Spleen (tissue), 13 donors: Measurements from ENCODE around the gene MRPL44. TPM values are rescaled to one million over a fixed set of nuclear protein-coding genes. Genes with fewer than 3 reads are reported as not detected.

Experiments
- DNase-seq: peaks from one replicate; pipeline ENCODE4 v3.0.0-alpha.2; 2020
- H3K27ac ChIP-seq, 8 donors: fragments of 200-600 bp; sonication (generic) in 7 of 8; 1 replicate in 4 of 8; 2 replicates in 4 of 8; pipeline versions ENCODE4 v1.5.0 to v1.8.0; 2016 to 2021; ENCODE audit warnings: inconsistent platforms in 4 of 8, mild to moderate bottlenecking in 4 of 8, moderate library complexity in 1 of 8
- H3K27me3 ChIP-seq, 7 donors: fragments of 200-600 bp; sonication (generic) in 6 of 7; replicated peaks in 1 of 7; 1 replicate in 4 of 7; 2 replicates in 3 of 7; pipeline versions ENCODE4 v1.5.0 to v1.8.0; 2016 to 2021; ENCODE audit warnings: inconsistent platforms in 3 of 7, mild to moderate bottlenecking in 1 of 7
- H3K36me3 ChIP-seq, 6 donors: fragments of 200-600 bp; sonication (generic) in 5 of 6; 1 replicate in 4 of 6; 2 replicates in 2 of 6; pipeline versions ENCODE4 v1.5.0 to v1.8.0; 2016 to 2021; ENCODE audit warnings: inconsistent platforms in 2 of 6
- H3K4me1 ChIP-seq, 6 donors: fragments of 200-600 bp; sonication (generic) in 5 of 6; 1 replicate in 3 of 6; 2 replicates in 3 of 6; pipeline versions ENCODE4 v1.5.0 to v1.8.0; 2016 to 2021; ENCODE audit warnings: inconsistent platforms in 3 of 6
- H3K4me3 ChIP-seq, 8 donors: fragments of 200-600 bp; sonication (generic) in 7 of 8; 1 replicate in 4 of 8; 2 replicates in 4 of 8; pipeline versions ENCODE4 v1.5.0 to v1.8.0; 2016 to 2021; ENCODE audit warnings: inconsistent platforms in 4 of 8, mild to moderate bottlenecking in 4 of 8, moderate library complexity in 2 of 8
- H3K9me3 ChIP-seq, 8 donors: fragments of 200-600 bp; sonication (generic) in 7 of 8; 1 replicate in 4 of 8; 2 replicates in 4 of 8; pipeline versions ENCODE4 v1.5.0 to v1.8.0; 2016 to 2021; ENCODE audit warnings: inconsistent platforms in 4 of 8
- CTCF ChIP-seq, 11 experiments: fragments of 200-600 bp in 7 of 11; fragments of 450-650 bp in 4 of 11; sonication (generic) in 4 of 11; IDR thresholded peaks in 8 of 11; conservative IDR thresholded peaks in 3 of 11; 1 replicate in 7 of 11; 2 replicates in 4 of 11; pipeline versions ENCODE4 v1.4.0 to v1.8.0; 2016 to 2021; ENCODE audit warnings: antibody characterized with exemption in 11 of 11, inconsistent platforms in 4 of 11, mild to moderate bottlenecking in 1 of 11
- POLR2A ChIP-seq, 3 donors: fragments of 450-650 bp; IDR thresholded peaks; one replicate each; pipeline ENCODE4 v1.5.1; 2017; ENCODE audit warnings: antibody characterized with exemption in 3 of 3, mild to moderate bottlenecking in 1 of 3
- POLR2AphosphoS5 ChIP-seq, 3 donors: sonication (generic); formaldehyde crosslinking; IDR thresholded peaks; one replicate each; pipeline ENCODE4 v1.5.1; 2017; ENCODE audit warnings: antibody characterized with exemption in 3 of 3
- WGBS, 5 donors: extraction: QIAGEN DNeasy Blood & Tissue Kit in 3 of 5; methylation state at CpG; one replicate each; pipeline versions ENCODE4 v1.1.5 to v1.1.7; 2013 to 2018; 5-methylcytosine and 5-hydroxymethylcytosine counted together
- intact Hi-C: fragments of 100-400 bp; cut with DNase I; formaldehyde crosslinking; loops from one replicate; pipeline ENCODE4 v1.15.0; 2023; ENCODE audit warnings: low total_unique reads
- long read RNA-seq, 2 donors: transcript quantifications; one replicate each; lab custom pipeline, GENCODE V29; 2026
- polyA plus RNA-seq, 3 donors: library from polyadenylated mRNA; stranded (reverse); fragments of 200-250 nt; gene quantifications; one replicate each; pipeline ENCODE4 v1.2.1, GENCODE V29; 2013
- total RNA-seq, 7 donors: library from RNA; depleted of rRNA in 3 of 7; stranded (reverse); fragments of >200 nt in 3 of 7; fragmentation: NEBNext Ultra II Directional in 4 of 7; extraction: Animal tissue kit (Norgen Biotek cat#: 25700) in 4 of 7; gene quantifications; one replicate each; pipeline versions ENCODE4 v1.1.0 to v1.2.1, GENCODE V29; 2016 to 2021
- donor health status: healthy with polysubstance abuse.
- donor health status: DM: no; HTN: no; CAD: no; lungs with moderate emphysema.
- donor health status: DM: no; HTN: no; CAD: no.
- donor health status: Bipolar disorder and iron deficiency.
- donor health status: healthy.
- donor health status: DM: no; HTN: no; CAD: no.
- donor health status: DM: yes; HTN: yes; CAD: no.

The MRPL44 gene
- total RNA-seq (10 to 100 TPM; 21.9 to 36.3 (median 25.7) TPM), polyA plus RNA-seq (10 to 100 TPM; 19.4 to 34.6 (median 26.4) TPM)
- long read RNA-seq, donor 1, transcript MRPL44-201 (4 exons, 1,748 nt), result major isoform, 12 of 12 reads
- long read RNA-seq, donor 1, partial matches to known transcripts, result 0 of 12 reads
- long read RNA-seq, donor 1, other reads (novel, unspliced or antisense), result 0 of 12 reads
- long read RNA-seq, donor 2, transcript MRPL44-201 (4 exons, 1,748 nt), result major isoform, 12 of 12 reads
- long read RNA-seq, donor 2, partial matches to known transcripts, result 0 of 12 reads
- long read RNA-seq, donor 2, other reads (novel, unspliced or antisense), result 0 of 12 reads

DNA sequence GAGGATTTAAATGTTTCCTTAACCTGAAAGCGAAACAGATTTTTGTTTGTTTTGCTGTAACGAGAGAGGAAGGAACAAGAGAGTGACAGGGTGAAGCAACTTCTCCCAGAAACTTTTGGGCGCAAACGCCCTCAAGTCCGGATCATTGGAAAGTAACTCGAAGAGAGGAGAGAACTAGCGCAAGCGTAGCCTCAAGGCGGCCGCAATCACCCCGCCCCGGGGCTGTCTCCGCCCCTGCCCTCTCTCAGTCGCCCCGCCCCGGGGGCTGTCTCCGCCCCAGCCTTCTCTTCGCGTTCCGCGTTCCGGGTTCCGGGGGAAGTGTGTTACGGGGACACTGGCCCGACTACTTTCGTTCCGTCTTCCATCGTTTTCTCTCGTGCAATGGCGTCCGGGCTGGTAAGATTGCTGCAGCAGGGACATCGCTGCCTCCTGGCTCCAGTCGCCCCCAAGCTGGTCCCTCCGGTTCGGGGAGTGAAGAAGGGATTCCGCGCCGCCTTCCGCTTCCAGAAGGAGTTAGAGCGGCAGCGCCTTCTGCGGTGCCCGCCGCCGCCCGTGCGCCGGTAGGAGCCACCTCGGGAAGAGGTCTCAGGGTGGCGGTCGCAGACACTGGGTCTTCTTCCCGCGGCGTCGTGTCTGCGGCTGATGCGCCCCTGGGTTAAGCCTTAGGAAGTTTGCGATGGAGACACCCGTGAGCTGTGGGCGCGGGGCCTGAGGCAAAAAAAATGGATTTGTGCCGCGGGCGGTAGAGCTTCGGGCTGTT lies at the start of gene MRPL44:
Gene MRPL44 (plus strand): TSS at position 372 of the 760 bp plus-strand sequence. CDS start 10 bp downstream, at position 382.
- H3K4me3 ChIP-seq, result peak within 1 kb of the TSS; percentile 68 to 95 (median 87)
- no peaks in the 10 kb centered on the region for H3K27me3 ChIP-seq
- peak within 1 kb of the TSS; percentile 81 to 93 (median 90) for H3K27ac ChIP-seq
- peaks cover 0 to 29% (median 5%) of the 10 kb centered on the region in 6 donors for H3K36me3 ChIP-seq
- H3K4me1 ChIP-seq, result peaks cover 39 to 75% (median 58%) of the 10 kb centered on the region in 6 donors
- TF ChIP-seq POLR2AphosphoS5 (IDR thresholded peaks at IDR 0.05) (peak; percentile 92 to 95 (median 92)), POLR2A (IDR thresholded peaks at IDR 0.05) (peak in 2 of 3 donors; percentile 53 to 97), CTCF (IDR thresholded peaks at IDR 0.05 in 8 of 11, conservative IDR thresholded peaks at IDR 0.05 in 3 of 11) (peak in 6 of 11 experiments; percentile 17 to 42 (median 28))
- intact Hi-C loops, result no loop called here
- no peaks in the 10 kb centered on the region for H3K9me3 ChIP-seq
- WGBS, 5 donors, result 1% methylated on average over 42 to 65 of the region's 65 CpGs
- DNase-seq, result peak; percentile 100

- intact Hi-C loops, result no loop called here
- no peaks in the 10 kb centered on the region for H3K9me3 ChIP-seq
- H3K27ac ChIP-seq, result no peak overlapping the region
- no peak for DNase-seq
- no peak overlapping the region for H3K4me3 ChIP-seq
- H3K4me1 ChIP-seq, result peaks cover 0 to 29% (median 14%) of the 10 kb centered on the region in 6 donors
- 74 to 88% (median 80%) methylated on average over 8 of the region's 8 CpGs for WGBS, 5 donors
- H3K27me3 ChIP-seq, result no peaks in the 10 kb centered on the region
- peaks cover 0 to 70% (median 14%) of the 10 kb centered on the region in 6 donors for H3K36me3 ChIP-seq
- TF ChIP-seq CTCF (IDR thresholded peaks at IDR 0.05 in 8 of 11, conservative IDR thresholded peaks at IDR 0.05 in 3 of 11) (no peak), POLR2AphosphoS5 (IDR thresholded peaks at IDR 0.05) (no peak), POLR2A (IDR thresholded peaks at IDR 0.05) (no peak)
Observed at GRCh38 chr2:223908304-223908998, 48.8 kb upstream of the MRPL44 start.

DNA sequence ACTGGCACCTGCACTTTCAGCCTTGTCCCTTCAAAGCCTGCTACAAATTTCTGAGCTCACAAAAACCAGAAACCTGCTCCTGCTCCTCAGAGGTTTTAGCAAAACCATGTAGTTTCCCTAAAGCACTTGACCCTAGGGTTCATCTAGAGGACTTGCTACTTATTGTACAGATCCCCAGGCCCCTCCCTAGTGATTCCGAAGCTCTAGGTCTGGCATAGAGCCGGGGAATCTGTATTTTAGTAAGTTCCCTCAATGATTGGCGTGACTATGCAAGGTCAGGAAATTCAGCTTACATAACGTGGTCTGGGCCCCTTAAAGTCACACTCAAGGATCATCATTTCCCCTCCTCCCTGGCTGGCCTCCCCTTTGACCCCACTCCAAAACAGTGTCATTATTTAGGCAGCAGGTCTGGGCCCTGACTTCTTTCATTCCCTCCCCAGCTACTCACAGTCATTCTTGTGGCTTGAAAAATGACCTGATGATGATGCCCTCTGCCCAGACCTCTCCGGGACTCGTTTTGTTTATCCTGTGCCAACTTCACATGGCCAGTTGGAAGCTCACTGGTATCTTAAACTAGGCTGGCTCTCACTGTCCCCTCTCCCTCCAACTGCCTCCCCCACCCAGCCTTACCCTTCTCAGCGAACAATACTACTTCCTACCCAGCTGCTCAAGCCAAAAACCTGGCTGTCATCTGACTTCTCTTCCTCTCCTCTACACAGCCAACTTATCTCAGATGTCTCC lies 48.1 kb upstream of the MRPL44 start:
- TF ChIP-seq POLR2A (IDR thresholded peaks at IDR 0.05) (no peak), CTCF (IDR thresholded peaks at IDR 0.05 in 8 of 11, conservative IDR thresholded peaks at IDR 0.05 in 3 of 11) (no peak), POLR2AphosphoS5 (IDR thresholded peaks at IDR 0.05) (no peak)
- no peak for DNase-seq

More for the DNA sequence above, 48.1 kb upstream of the MRPL44 start:
- Histone ChIP-seq H3K9me3 (no peaks in the 10 kb centered on the region), H3K27ac (peak overlapping the region in 1 of 8 donors; percentile 11), H3K36me3 (peaks cover 0 to 63% (median 11%) of the 10 kb centered on the region in 6 donors), H3K4me3 (no peak overlapping the region), H3K27me3 (no peaks in the 10 kb centered on the region), H3K4me1 (peaks cover 0 to 31% (median 14%) of the 10 kb centered on the region in 6 donors)
- intact Hi-C loops, result no loop called here
- WGBS, 5 donors, result 48 to 62% (median 53%) methylated on average over 7 of the region's 7 CpGs
